Neuronal stem cell (in vitro differentiated cells): ENCODE data around the gene ATN1.
A peak's percentile ranks its signal among the peaks of the same experiment; 100 is the strongest.

Experiments used
- DNase-seq: peaks from one replicate; pipeline ENCODE4 v3.0.0-alpha.2; 2013; ENCODE audit warnings: low spot score
- H2AFZ ChIP-seq: one replicate; pipeline ENCODE4 v1.6.1; 2013; ENCODE audit warnings: mild to moderate bottlenecking, low read length, inconsistent platforms
- H2AK5ac ChIP-seq: 2 replicates; pipeline ENCODE4 v1.6.1; 2013; ENCODE audit warnings: low read depth, mild to moderate bottlenecking, inconsistent platforms, low read length, moderate library complexity, mixed read lengths
- H2BK120ac ChIP-seq: 2 replicates; pipeline ENCODE4 v1.6.1; 2013; ENCODE audit warnings: low read depth, mild to moderate bottlenecking, inconsistent platforms, low read length, moderate library complexity, mixed read lengths
- H2BK12ac ChIP-seq: one replicate; pipeline ENCODE4 v1.6.1; 2013; ENCODE audit warnings: low read length, inconsistent platforms
- H2BK15ac ChIP-seq: 2 replicates; pipeline ENCODE4 v1.6.1; 2013; ENCODE audit warnings: mild to moderate bottlenecking, low read length, inconsistent platforms, mixed read lengths
- H2BK5ac ChIP-seq: one replicate; pipeline ENCODE4 v1.6.1; 2013; ENCODE audit warnings: inconsistent platforms, mild to moderate bottlenecking, low read length, moderate library complexity
- H3K14ac ChIP-seq: one replicate; pipeline ENCODE4 v1.6.1; 2013; ENCODE audit warnings: low read length, inconsistent platforms
- H3K18ac ChIP-seq: 2 replicates; pipeline ENCODE4 v1.6.1; 2013; ENCODE audit warnings: low read length, inconsistent platforms
- H3K23ac ChIP-seq: 2 replicates; pipeline ENCODE4 v1.6.1; 2013; ENCODE audit warnings: low read depth, mild to moderate bottlenecking, mixed read lengths, low read length, inconsistent platforms; ENCODE audit not compliant: poor library complexity
- H3K27ac ChIP-seq: replicated peaks from 3 replicates; pipeline ENCODE4 v1.5.1; 2013; ENCODE audit warnings: low read length, inconsistent platforms
- H3K27me3 ChIP-seq, 3 experiments: 2 replicates each; pipeline ENCODE4 v1.6.1; 2013; ENCODE audit warnings: low read length in 3 of 3, mild to moderate bottlenecking in 2 of 3, inconsistent platforms in 1 of 3, low read depth in 1 of 3, mixed read lengths in 1 of 3, moderate library complexity in 1 of 3; ENCODE audit not compliant: control insufficient read depth in 3 of 3, insufficient read depth in 3 of 3
- H3K36me3 ChIP-seq, 2 donors: replicated peaks in 1 of 2; 2 replicates each; pipeline ENCODE4 v1.6.1; 2013; ENCODE audit warnings: low read length in 2 of 2; ENCODE audit not compliant: control insufficient read depth in 2 of 2, insufficient read depth in 2 of 2
- H3K4ac ChIP-seq: 2 replicates; pipeline ENCODE4 v1.6.1; 2013; ENCODE audit warnings: inconsistent platforms, mild to moderate bottlenecking, low read length, moderate library complexity
- H3K4me1 ChIP-seq, 2 donors: 1 replicate in 1 of 2; 2 replicates in 1 of 2; pipeline ENCODE4 v1.6.1; 2013; ENCODE audit warnings: low read length in 2 of 2, low read depth in 1 of 2; ENCODE audit not compliant: control insufficient read depth in 2 of 2, insufficient read depth in 1 of 2
- H3K4me2 ChIP-seq: one replicate; pipeline ENCODE4 v1.6.1; 2013; ENCODE audit warnings: mild to moderate bottlenecking, low read length, inconsistent platforms; ENCODE audit not compliant: insufficient read depth, poor library complexity, severe bottlenecking
- H3K4me3 ChIP-seq, 2 donors: 2 replicates each; pipeline ENCODE4 v1.5.1; 2013; ENCODE audit warnings: low read length in 2 of 2, mild to moderate bottlenecking in 2 of 2, inconsistent platforms in 1 of 2, moderate library complexity in 1 of 2
- H3K79me1 ChIP-seq: one replicate; pipeline ENCODE4 v1.6.1; 2013; ENCODE audit warnings: low read depth, mild to moderate bottlenecking, inconsistent platforms, low read length, moderate library complexity
- H3K9ac ChIP-seq: one replicate; pipeline ENCODE4 v1.6.1; 2013; ENCODE audit warnings: mild to moderate bottlenecking, low read depth, low read length, inconsistent platforms; ENCODE audit not compliant: poor library complexity
- H3K9me3 ChIP-seq, 2 donors: replicated peaks in 1 of 2; 2 replicates each; pipeline versions ENCODE3 to v1.6.1; 2013; ENCODE audit warnings: low read length in 2 of 2, mild to moderate bottlenecking in 2 of 2, inconsistent platforms in 1 of 2, low read depth in 1 of 2, mixed read lengths in 1 of 2, moderate library complexity in 1 of 2; ENCODE audit not compliant: control insufficient read depth in 2 of 2, insufficient read depth in 1 of 2
- H4K8ac ChIP-seq: one replicate; pipeline ENCODE4 v1.6.1; 2013; ENCODE audit warnings: low read depth, mild to moderate bottlenecking, inconsistent platforms, low read length, moderate library complexity
- H4K91ac ChIP-seq: one replicate; pipeline ENCODE4 v1.6.1; 2013; ENCODE audit warnings: low read length, low read depth, mild to moderate bottlenecking, inconsistent platforms; ENCODE audit not compliant: poor library complexity
- WGBS, 2 donors: extraction: QIAGEN DNeasy Blood & Tissue Kit; methylation state at CpG; one replicate each; pipeline ENCODE4 v1.1.7; 2013; ENCODE audit warnings: missing lambda C conversion rate in 2 of 2, mixed read lengths in 1 of 2; ENCODE audit not compliant: insufficient read length in 2 of 2, insufficient replicate concordance in 1 of 2; ENCODE audit errors: extremely low coverage in 2 of 2; 5-methylcytosine and 5-hydroxymethylcytosine counted together

The ATN1 gene

DNA sequence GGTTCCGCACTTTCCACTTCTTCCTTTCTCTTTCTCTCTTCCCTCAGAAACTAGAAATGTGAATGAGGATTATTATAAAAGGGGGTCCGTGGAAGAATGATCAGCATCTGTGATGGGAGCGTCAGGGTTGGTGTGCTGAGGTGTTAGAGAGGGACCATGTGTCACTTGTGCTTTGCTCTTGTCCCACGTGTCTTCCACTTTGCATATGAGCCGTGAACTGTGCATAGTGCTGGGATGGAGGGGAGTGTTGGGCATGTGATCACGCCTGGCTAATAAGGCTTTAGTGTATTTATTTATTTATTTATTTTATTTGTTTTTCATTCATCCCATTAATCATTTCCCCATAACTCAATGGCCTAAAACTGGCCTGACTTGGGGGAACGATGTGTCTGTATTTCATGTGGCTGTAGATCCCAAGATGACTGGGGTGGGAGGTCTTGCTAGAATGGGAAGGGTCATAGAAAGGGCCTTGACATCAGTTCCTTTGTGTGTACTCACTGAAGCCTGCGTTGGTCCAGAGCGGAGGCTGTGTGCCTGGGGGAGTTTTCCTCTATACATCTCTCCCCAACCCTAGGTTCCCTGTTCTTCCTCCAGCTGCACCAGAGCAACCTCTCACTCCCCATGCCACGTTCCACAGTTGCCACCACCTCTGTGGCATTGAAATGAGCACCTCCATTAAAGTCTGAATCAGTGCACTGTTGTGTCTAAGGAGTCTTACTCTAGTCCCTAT, 4.6 kb upstream of the ATN1 start:
- Histone ChIP-seq H2AFZ (no peak overlapping the region), H3K4me3 (no peak overlapping the region), H3K79me1 (no peaks in the 10 kb centered on the region), H3K4me2 (no peak overlapping the region), H2BK5ac (no peak overlapping the region), H3K4me1 (peaks cover 18 to 38% of the 10 kb centered on the region in 2 donors), H3K18ac (no peak overlapping the region), H3K27me3 (no peaks in the 10 kb centered on the region), H3K9me3 (no peaks in the 10 kb centered on the region), H3K14ac (no peak overlapping the region), H3K36me3 (peaks cover 25 to 34% of the 10 kb centered on the region in 2 donors), H2BK120ac (no peak overlapping the region), H3K4ac (no peak overlapping the region), H2BK12ac (no peak overlapping the region), H3K9ac (no peak overlapping the region), H3K27ac (peak overlapping the region; percentile 12), H4K8ac (no peak overlapping the region), H3K23ac (no peak overlapping the region), H2AK5ac (no peak overlapping the region), H2BK15ac (no peak overlapping the region), H4K91ac (no peak overlapping the region)
- no CpG with 5 or more reads among the region's 10 CpGs for WGBS, 2 donors
- DNase-seq: no peak

DNA sequence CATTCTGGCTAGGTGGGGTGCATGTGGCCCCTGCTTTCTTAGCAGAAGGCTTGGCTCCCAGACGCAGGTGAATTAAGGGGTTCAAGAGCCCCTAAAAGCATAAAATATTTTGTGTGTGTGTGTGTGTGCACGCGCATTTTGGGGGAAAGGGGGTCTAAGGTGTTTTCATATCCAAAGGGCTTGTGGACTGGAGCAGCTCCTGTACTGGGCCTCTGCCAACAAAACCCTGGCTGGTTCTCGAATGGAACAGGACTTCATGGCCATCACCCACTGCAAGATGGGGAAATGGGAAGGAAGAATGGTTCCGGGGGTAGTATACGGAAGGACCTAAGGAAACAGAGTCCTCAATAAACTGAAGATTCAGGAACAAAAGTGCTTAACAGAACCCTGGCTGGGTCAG, 3.9 kb upstream of the ATN1 start:
- H3K36me3 ChIP-seq: peaks cover 25 to 34% of the 10 kb centered on the region in 2 donors
- WGBS, 2 donors: no CpG with 5 or more reads among the region's 6 CpGs
- no peak for DNase-seq
- H4K91ac ChIP-seq: no peak overlapping the region
- no peak overlapping the region for H3K4ac ChIP-seq
- no peak overlapping the region for H2BK12ac ChIP-seq
- no peak overlapping the region for H2BK15ac ChIP-seq
- H3K4me3 ChIP-seq: no peak overlapping the region
- no peak overlapping the region for H4K8ac ChIP-seq
- H3K9me3 ChIP-seq: no peaks in the 10 kb centered on the region
- H3K18ac ChIP-seq: no peak overlapping the region
- no peak overlapping the region for H2AK5ac ChIP-seq
- no peak overlapping the region for H2BK120ac ChIP-seq
- no peaks in the 10 kb centered on the region for H3K79me1 ChIP-seq
- no peaks in the 10 kb centered on the region for H3K27me3 ChIP-seq
- H3K4me1 ChIP-seq: peaks cover 18 to 38% of the 10 kb centered on the region in 2 donors
- H2AFZ ChIP-seq: no peak overlapping the region
- no peak overlapping the region for H3K23ac ChIP-seq
- no peak overlapping the region for H3K14ac ChIP-seq
- H3K9ac ChIP-seq: no peak overlapping the region
- H3K4me2 ChIP-seq: no peak overlapping the region
- no peak overlapping the region for H3K27ac ChIP-seq
- H2BK5ac ChIP-seq: no peak overlapping the region

DNA sequence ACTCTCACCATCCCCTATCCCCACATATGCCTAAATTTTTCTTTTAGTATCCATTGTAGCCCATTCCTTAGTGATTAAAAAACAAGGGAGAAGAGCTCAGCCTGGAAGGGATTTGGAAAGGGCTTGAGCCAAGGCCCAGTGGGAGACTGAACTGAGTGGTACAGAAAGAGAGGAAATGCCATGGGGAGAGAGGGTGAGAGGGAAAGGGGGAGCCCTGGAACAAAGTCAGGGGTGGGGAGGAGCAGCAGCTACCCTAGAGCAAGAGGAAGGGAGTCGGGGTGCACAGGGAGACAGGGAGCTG, 2.6 kb upstream of the ATN1 start:
- no peak for DNase-seq
- H3K18ac ChIP-seq: peak overlapping the region; percentile 71
- H3K4me3 ChIP-seq: peak overlapping the region; percentile 20 to 50
- no peak overlapping the region for H2AFZ ChIP-seq
- peak overlapping the region; percentile 29 for H3K4me2 ChIP-seq
- H3K4me1 ChIP-seq: peaks cover 23 to 48% of the 10 kb centered on the region in 2 donors
- H2BK120ac ChIP-seq: peak overlapping the region; percentile 5
- H3K23ac ChIP-seq: no peak overlapping the region
- no peak overlapping the region for H2BK12ac ChIP-seq
- peak overlapping the region; percentile 96 for H3K27ac ChIP-seq
- H3K36me3 ChIP-seq: peaks cover 14 to 35% of the 10 kb centered on the region in 2 donors
- no peaks in the 10 kb centered on the region for H3K9me3 ChIP-seq
- no peak overlapping the region for H3K9ac ChIP-seq
- H3K79me1 ChIP-seq: no peaks in the 10 kb centered on the region
- H4K91ac ChIP-seq: no peak overlapping the region
- no CpG with 5 or more reads among the region's 1 CpG for WGBS, 2 donors
- peak overlapping the region; percentile 43 for H2BK5ac ChIP-seq
- H3K14ac ChIP-seq: no peak overlapping the region
- no peak overlapping the region for H4K8ac ChIP-seq
- H2BK15ac ChIP-seq: no peak overlapping the region
- H2AK5ac ChIP-seq: peak overlapping the region; percentile 28
- no peaks in the 10 kb centered on the region for H3K27me3 ChIP-seq
- no peak overlapping the region for H3K4ac ChIP-seq

DNA sequence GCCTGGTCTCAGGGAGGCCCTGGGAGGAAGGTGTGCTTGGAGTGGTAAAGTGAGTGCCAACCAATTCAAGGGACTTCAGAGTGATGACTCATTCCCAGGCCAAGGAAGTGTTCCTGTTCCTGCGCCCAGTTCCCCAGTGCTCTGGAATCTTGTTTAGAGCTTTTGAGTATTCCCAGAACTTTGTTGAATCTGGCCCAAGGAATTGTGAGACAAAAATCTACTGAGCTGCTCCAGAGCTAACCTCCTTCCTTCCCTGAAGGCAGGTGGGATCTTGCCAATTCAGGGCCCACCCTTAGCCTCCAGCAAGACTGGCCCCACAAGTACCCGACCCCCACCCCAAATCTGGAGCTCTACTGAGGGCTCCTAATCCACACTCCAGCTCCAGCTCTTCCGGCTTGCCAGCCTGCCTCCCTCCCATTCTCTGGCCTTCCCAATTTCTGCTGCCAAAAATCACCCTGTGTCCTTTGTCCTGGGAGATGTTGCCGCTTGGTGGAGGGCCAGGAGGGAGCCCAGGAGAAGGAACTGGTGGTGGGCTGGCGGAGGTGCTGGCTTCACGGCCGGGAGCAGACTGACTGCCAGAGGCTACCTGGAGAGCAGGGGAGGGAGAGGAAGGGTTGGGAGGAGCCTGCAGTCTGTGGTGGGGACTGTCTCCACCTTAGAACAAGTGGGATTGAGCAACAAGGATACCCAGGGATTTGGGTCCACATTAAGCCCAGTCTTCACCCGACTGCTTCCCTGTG, 2.0 kb upstream of the ATN1 start:
- peak overlapping the region; percentile 71 for H3K18ac ChIP-seq
- peak overlapping the region; percentile 5 for H2BK120ac ChIP-seq
- H3K79me1 ChIP-seq: no peaks in the 10 kb centered on the region
- H2BK12ac ChIP-seq: no peak overlapping the region
- no peaks in the 10 kb centered on the region for H3K27me3 ChIP-seq
- DNase-seq: peak; percentile 70
- peak overlapping the region; percentile 38 for H3K4me2 ChIP-seq
- H2AK5ac ChIP-seq: peak overlapping the region; percentile 28
- peak overlapping the region; percentile 43 for H2BK5ac ChIP-seq
- peak overlapping the region; percentile 96 for H3K27ac ChIP-seq
- no CpG with 5 or more reads among the region's 8 CpGs for WGBS, 2 donors
- H2AFZ ChIP-seq: peak overlapping the region; percentile 72
- no peak overlapping the region for H3K4ac ChIP-seq
- H4K8ac ChIP-seq: no peak overlapping the region
- peaks cover 14 to 37% of the 10 kb centered on the region in 2 donors for H3K36me3 ChIP-seq
- no peak overlapping the region for H2BK15ac ChIP-seq
- H3K9me3 ChIP-seq: no peaks in the 10 kb centered on the region
- no peak overlapping the region for H3K9ac ChIP-seq
- peaks cover 23 to 48% of the 10 kb centered on the region in 2 donors for H3K4me1 ChIP-seq
- H3K23ac ChIP-seq: no peak overlapping the region
- H3K4me3 ChIP-seq: peak overlapping the region; percentile 50 to 78
- H4K91ac ChIP-seq: no peak overlapping the region
- H3K14ac ChIP-seq: no peak overlapping the region
